Mesenchymal stem cell (in vitro differentiated cells and primary cell): Measurements from ENCODE around the gene CBX6.

Experiments used
- DNase-seq: peaks from one replicate; pipeline ENCODE4 v3.0.0-alpha.2; 2013
- H2AFZ ChIP-seq: one replicate; pipeline ENCODE4 v1.6.1; 2013; ENCODE audit warnings: low read depth, mild to moderate bottlenecking, control low read depth, inconsistent platforms, low read length, moderate library complexity
- H2AK5ac ChIP-seq: 2 replicates; pipeline ENCODE4 v1.6.1; 2013; ENCODE audit warnings: low read length, moderate library complexity, mild to moderate bottlenecking, inconsistent platforms; ENCODE audit not compliant: severe bottlenecking
- H2BK120ac ChIP-seq: one replicate; pipeline ENCODE4 v1.6.1; 2013; ENCODE audit warnings: low read depth, mild to moderate bottlenecking, inconsistent platforms, low read length, moderate library complexity
- H2BK12ac ChIP-seq, 2 experiments: one replicate each; pipeline ENCODE4 v1.6.1; 2013; ENCODE audit warnings: inconsistent platforms in 2 of 2, low read length in 2 of 2, mild to moderate bottlenecking in 2 of 2, moderate library complexity in 2 of 2, control low read depth in 1 of 2
- H2BK15ac ChIP-seq: one replicate; pipeline ENCODE4 v1.6.1; 2013; ENCODE audit warnings: mild to moderate bottlenecking, low read depth, inconsistent platforms; ENCODE audit not compliant: poor library complexity, severe bottlenecking
- H2BK5ac ChIP-seq: 2 replicates; pipeline ENCODE4 v1.6.1; 2013; ENCODE audit warnings: low read depth, mild to moderate bottlenecking, low read length, control low read depth, inconsistent platforms; ENCODE audit not compliant: poor library complexity, severe bottlenecking
- H3K14ac ChIP-seq, 2 experiments: one replicate each; pipeline ENCODE4 v1.6.1; 2013; ENCODE audit warnings: inconsistent platforms in 2 of 2, low read length in 2 of 2, control low read depth in 1 of 2, mild to moderate bottlenecking in 1 of 2, moderate library complexity in 1 of 2
- H3K18ac ChIP-seq, 2 experiments: one replicate each; pipeline ENCODE4 v1.6.1; 2013; ENCODE audit warnings: inconsistent platforms in 2 of 2, low read length in 2 of 2, control low read depth in 1 of 2, low read depth in 1 of 2, mild to moderate bottlenecking in 1 of 2
- H3K23ac ChIP-seq, 2 experiments: one replicate each; pipeline ENCODE4 v1.6.1; 2013; ENCODE audit warnings: inconsistent platforms in 2 of 2, low read length in 2 of 2, mild to moderate bottlenecking in 2 of 2, moderate library complexity in 2 of 2, control low read depth in 1 of 2
- H3K27ac ChIP-seq: 2 replicates; pipeline ENCODE4 v1.5.1; 2013; ENCODE audit warnings: mild to moderate bottlenecking, moderate library complexity, low read length, control low read depth, inconsistent platforms; ENCODE audit not compliant: poor library complexity, severe bottlenecking
- H3K27me3 ChIP-seq, 2 experiments: 2 replicates each; pipeline versions ENCODE4 v1.6.1 to v1.7.0; 2013; ENCODE audit warnings: low read length in 2 of 2, mild to moderate bottlenecking in 2 of 2, moderate library complexity in 2 of 2, control low read depth in 1 of 2, inconsistent platforms in 1 of 2; ENCODE audit not compliant: control insufficient read depth in 1 of 2, insufficient read depth in 1 of 2
- H3K36me3 ChIP-seq, 2 experiments: 2 replicates each; pipeline versions ENCODE4 v1.6.1 to v1.7.0; 2013; ENCODE audit warnings: low read length in 2 of 2, control low read depth in 1 of 2, inconsistent platforms in 1 of 2, low read depth in 1 of 2, mild to moderate bottlenecking in 1 of 2; ENCODE audit not compliant: insufficient read depth in 2 of 2, control insufficient read depth in 1 of 2
- H3K4ac ChIP-seq, 2 experiments: one replicate each; pipeline ENCODE4 v1.6.1; 2013; ENCODE audit warnings: inconsistent platforms in 2 of 2, low read length in 2 of 2, mild to moderate bottlenecking in 2 of 2, moderate library complexity in 2 of 2, control low read depth in 1 of 2, low read depth in 1 of 2
- H3K4me1 ChIP-seq: 2 replicates; pipeline ENCODE4 v1.6.1; 2013; ENCODE audit warnings: low read depth, low read length, control low read depth; ENCODE audit not compliant: control insufficient read depth, insufficient read depth
- H3K4me2 ChIP-seq: 2 replicates; pipeline ENCODE4 v1.6.1; 2013; ENCODE audit warnings: low read length, mild to moderate bottlenecking, inconsistent platforms; ENCODE audit not compliant: poor library complexity, severe bottlenecking
- H3K4me3 ChIP-seq, 2 experiments: 2 replicates each; pipeline versions ENCODE4 v1.5.1 to v1.7.0; 2013; ENCODE audit warnings: low read length in 2 of 2, mild to moderate bottlenecking in 2 of 2, control low read depth in 1 of 2, low read depth in 1 of 2; ENCODE audit not compliant: insufficient read depth in 1 of 2
- H3K79me1 ChIP-seq: replicated peaks from 2 replicates; pipeline ENCODE4 v1.6.1; 2013; ENCODE audit warnings: mild to moderate bottlenecking, control low read depth, low read length, inconsistent platforms; ENCODE audit not compliant: poor library complexity, severe bottlenecking
- H3K9ac ChIP-seq: 2 replicates; pipeline ENCODE4 v1.7.0; 2013; ENCODE audit warnings: mild to moderate bottlenecking, low read length, moderate library complexity
- H3K9me3 ChIP-seq: 2 replicates; pipeline ENCODE4 v1.7.0; 2013; ENCODE audit warnings: mild to moderate bottlenecking, low read length; ENCODE audit not compliant: control insufficient read depth
- H4K8ac ChIP-seq: one replicate; pipeline ENCODE4 v1.6.1; 2013; ENCODE audit warnings: inconsistent platforms, mild to moderate bottlenecking, low read length, moderate library complexity
- H4K91ac ChIP-seq: one replicate; pipeline ENCODE4 v1.6.1; 2013; ENCODE audit warnings: mild to moderate bottlenecking, low read length, inconsistent platforms
- WGBS: methylation state at CpG from one replicate; pipeline ENCODE4 v1.1.7; 2013; ENCODE audit warnings: mixed read lengths; 5-methylcytosine and 5-hydroxymethylcytosine counted together

The CBX6 gene

DNA sequence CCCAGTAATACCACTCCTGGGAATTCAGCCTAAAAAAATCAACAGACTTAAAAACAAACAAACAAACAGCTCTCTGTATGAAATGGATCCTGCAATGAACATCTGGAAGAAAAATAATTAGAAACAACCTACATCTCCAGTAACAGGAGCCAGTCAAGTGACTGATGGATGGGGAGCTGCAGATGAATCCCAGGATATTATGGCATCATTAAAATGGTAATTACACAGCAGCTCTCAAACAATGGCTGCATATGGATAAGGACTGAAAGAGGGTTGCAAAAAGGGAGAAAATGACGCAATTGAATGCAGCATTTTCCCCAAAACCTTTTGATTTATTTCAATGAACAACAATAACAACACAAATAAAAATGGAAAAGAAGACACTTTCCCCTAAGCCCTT is 32.3 kb downstream of the CBX6 start:
- Histone ChIP-seq H3K14ac (no peak overlapping the region), H2BK15ac (no peak overlapping the region), H3K27me3 (peaks cover 34 to 66% of the 10 kb centered on the region in 2 experiments), H3K18ac (no peak overlapping the region), H3K36me3 (no peaks in the 10 kb centered on the region), H2BK120ac (no peak overlapping the region), H3K4me1 (peaks cover 12% of the 10 kb centered on the region), H3K23ac (no peak overlapping the region), H3K79me1 (no peaks in the 10 kb centered on the region), H3K4me2 (no peak overlapping the region), H4K91ac (no peak overlapping the region), H3K27ac (no peak overlapping the region), H3K9me3 (no peaks in the 10 kb centered on the region), H2BK12ac (no peak overlapping the region), H2AK5ac (no peak overlapping the region), H2BK5ac (no peak overlapping the region), H3K4ac (no peak overlapping the region), H3K9ac (no peak overlapping the region), H3K4me3 (no peak overlapping the region), H2AFZ (no peak overlapping the region), H4K8ac (no peak overlapping the region)
- 100% methylated on average over 1 of the region's 1 CpG for WGBS
- no peak for DNase-seq

DNA sequence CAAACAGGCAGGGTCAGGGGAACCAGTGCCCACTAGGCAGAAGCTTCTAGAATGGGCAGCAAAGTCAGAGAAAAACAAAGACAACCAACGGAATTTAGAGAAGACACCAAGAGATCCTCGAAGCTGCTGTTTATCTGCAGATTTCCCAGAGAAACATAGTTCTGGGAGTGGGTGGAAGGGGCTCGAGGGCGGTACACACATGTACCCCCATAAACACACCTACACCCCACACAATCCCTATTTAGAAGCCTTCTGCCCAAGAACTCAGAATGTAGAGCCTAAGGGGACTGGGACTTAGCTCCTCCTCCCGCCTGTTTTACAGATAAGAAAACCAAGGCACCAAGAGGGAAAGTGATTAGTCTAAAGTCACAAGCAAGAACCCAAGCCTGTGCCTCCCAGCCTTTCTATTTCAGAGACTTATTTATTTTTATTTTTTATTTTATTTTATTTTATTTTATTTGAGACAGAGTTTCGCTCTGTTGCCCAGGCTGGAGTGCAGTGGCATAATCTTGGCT is 34.5 kb downstream of the CBX6 start:
- DNase-seq, result no peak
- no peak overlapping the region for H3K18ac ChIP-seq
- H3K4me1 ChIP-seq, result peaks cover 3% of the 10 kb centered on the region
- no peak overlapping the region for H3K27ac ChIP-seq
- no peaks in the 10 kb centered on the region for H3K9me3 ChIP-seq
- no peak overlapping the region for H2BK120ac ChIP-seq
- no peak overlapping the region for H2AFZ ChIP-seq
- H4K91ac ChIP-seq, result no peak overlapping the region
- H3K9ac ChIP-seq, result no peak overlapping the region
- no peak overlapping the region for H3K4ac ChIP-seq
- no peak overlapping the region for H3K4me3 ChIP-seq
- no peak overlapping the region for H3K4me2 ChIP-seq
- H2BK15ac ChIP-seq, result no peak overlapping the region
- no peak overlapping the region for H2BK12ac ChIP-seq
- no peaks in the 10 kb centered on the region for H3K79me1 ChIP-seq
- H2AK5ac ChIP-seq, result no peak overlapping the region
- H3K36me3 ChIP-seq, result no peaks in the 10 kb centered on the region
- H3K27me3 ChIP-seq, result peaks cover 29 to 60% of the 10 kb centered on the region in 2 experiments
- 83% methylated on average over 6 of the region's 6 CpGs for WGBS
- H2BK5ac ChIP-seq, result no peak overlapping the region
- H4K8ac ChIP-seq, result no peak overlapping the region
- H3K14ac ChIP-seq, result no peak overlapping the region
- no peak overlapping the region for H3K23ac ChIP-seq

DNA sequence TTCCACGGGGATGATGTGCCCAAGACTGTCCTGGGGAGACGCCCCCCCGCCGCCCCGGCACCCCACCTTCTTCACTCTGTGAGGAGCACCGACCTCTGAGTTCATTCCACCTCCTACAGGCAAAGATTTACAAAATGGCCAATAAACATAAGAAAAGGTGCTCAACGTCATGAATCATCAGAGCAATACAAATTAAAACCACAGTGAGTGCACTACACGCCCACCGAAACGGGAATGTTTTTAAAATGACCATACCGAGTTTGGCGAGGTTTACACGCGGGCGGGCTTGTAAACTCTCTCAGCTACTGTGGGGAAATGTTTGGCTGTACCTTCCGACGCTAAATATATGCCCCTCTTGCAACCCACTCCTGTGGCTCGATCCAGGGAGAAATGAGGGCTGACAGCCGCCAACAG is 36.1 kb downstream of the CBX6 start:
- H3K4me1 ChIP-seq, result peaks cover 12% of the 10 kb centered on the region
- no peak overlapping the region for H3K4ac ChIP-seq
- 39% methylated on average over 19 of the region's 19 CpGs for WGBS
- H2BK120ac ChIP-seq, result no peak overlapping the region
- H3K9me3 ChIP-seq, result no peaks in the 10 kb centered on the region
- no peak overlapping the region for H3K4me3 ChIP-seq
- no peak overlapping the region for H2AK5ac ChIP-seq
- no peak overlapping the region for H2AFZ ChIP-seq
- H3K14ac ChIP-seq, result no peak overlapping the region
- no peaks in the 10 kb centered on the region for H3K36me3 ChIP-seq
- no peaks in the 10 kb centered on the region for H3K79me1 ChIP-seq
- no peak overlapping the region for H4K8ac ChIP-seq
- H3K18ac ChIP-seq, result no peak overlapping the region
- no peak overlapping the region for H3K23ac ChIP-seq
- H2BK15ac ChIP-seq, result no peak overlapping the region
- H2BK5ac ChIP-seq, result no peak overlapping the region
- peaks cover 13 to 45% of the 10 kb centered on the region in 2 experiments for H3K27me3 ChIP-seq
- no peak overlapping the region for H3K27ac ChIP-seq
- H4K91ac ChIP-seq, result no peak overlapping the region
- no peak overlapping the region for H3K9ac ChIP-seq
- no peak overlapping the region for H3K4me2 ChIP-seq
- H2BK12ac ChIP-seq, result no peak overlapping the region
- DNase-seq, result peak; percentile 7

DNA sequence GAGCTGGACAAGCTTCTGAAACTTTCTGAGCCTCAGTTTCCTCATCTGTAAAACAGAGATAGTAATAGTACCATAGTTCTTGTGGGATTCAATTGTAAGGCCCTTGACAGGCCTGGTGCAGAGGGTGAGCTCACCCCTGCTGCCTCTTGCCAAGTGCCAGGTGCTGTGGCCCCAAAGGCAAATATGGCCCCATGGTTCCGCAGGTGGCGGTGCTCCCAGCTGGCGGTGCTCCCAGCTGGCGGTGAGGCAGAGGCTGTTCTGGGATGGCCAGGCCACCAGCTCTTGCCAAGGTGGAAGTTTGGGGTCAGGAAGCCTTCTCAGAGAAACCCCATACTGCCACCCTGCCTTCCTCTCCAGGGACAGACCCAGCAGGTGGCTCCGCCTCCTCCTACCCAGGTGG is 37.0 kb downstream of the CBX6 start:
- DNase-seq, result no peak
- Histone ChIP-seq H3K4me3 (no peak overlapping the region), H2AFZ (no peak overlapping the region), H3K27me3 (peaks cover 6 to 36% of the 10 kb centered on the region in 2 experiments), H4K8ac (no peak overlapping the region), H3K27ac (no peak overlapping the region), H3K79me1 (no peaks in the 10 kb centered on the region), H2AK5ac (no peak overlapping the region), H3K4me2 (no peak overlapping the region), H3K36me3 (no peaks in the 10 kb centered on the region), H2BK5ac (no peak overlapping the region), H2BK12ac (no peak overlapping the region), H3K9me3 (no peaks in the 10 kb centered on the region), H3K4me1 (peaks cover 15% of the 10 kb centered on the region), H2BK120ac (no peak overlapping the region), H2BK15ac (no peak overlapping the region), H3K4ac (no peak overlapping the region), H3K9ac (no peak overlapping the region), H3K18ac (no peak overlapping the region), H4K91ac (no peak overlapping the region), H3K23ac (no peak overlapping the region), H3K14ac (no peak overlapping the region)
- WGBS, result 98% methylated on average over 5 of the region's 5 CpGs
